Amniotic epithelial cell (primary cell): Measurements from ENCODE around the gene EFNA5.

Source experiments
- DNase-seq: peaks from one replicate; pipeline ENCODE4 v3.0.0-alpha.2; 2010; ENCODE audit warnings: low read depth

The EFNA5 gene

GRCh38 chr5:107484281-107484680 is 186.5 kb downstream of the EFNA5 start:
- peak; percentile 56 for DNase-seq

- no peak for DNase-seq
These were observed 187.3 kb downstream of the EFNA5 start for GRCh38 chr5:107483231-107484024.

GRCh38 chr5:107478068-107478641 is 192.6 kb downstream of the EFNA5 start:
- no peak for DNase-seq

- DNase-seq = no peak
These were observed 193.2 kb downstream of the EFNA5 start for GRCh38 chr5:107477492-107477891.

GRCh38 chr5:107476783-107477182 is 194.0 kb downstream of the EFNA5 start:
- peak; percentile 82 for DNase-seq

GRCh38 chr5:107474716-107475489 is 195.8 kb downstream of the EFNA5 start:
- DNase-seq = no peak

GRCh38 chr5:107474361-107474715 is 196.4 kb downstream of the EFNA5 start:
- DNase-seq = no peak

GRCh38 chr5:107472620-107473064 is 198.1 kb downstream of the EFNA5 start:
- no peak for DNase-seq

GRCh38 chr5:107470295-107470582 is 200.5 kb downstream of the EFNA5 start:
- no peak for DNase-seq

GRCh38 chr5:107469485-107470294 is 201.0 kb downstream of the EFNA5 start:
- peak; percentile 97 for DNase-seq

GRCh38 chr5:107469064-107469463 is 201.7 kb downstream of the EFNA5 start:
- DNase-seq = no peak

- peak; percentile 77 for DNase-seq
These were observed 202.5 kb downstream of the EFNA5 start for GRCh38 chr5:107468276-107468675.

- DNase-seq = no peak
These were observed 203.4 kb downstream of the EFNA5 start for GRCh38 chr5:107467137-107467932.

GRCh38 chr5:107466233-107466769 is 204.4 kb downstream of the EFNA5 start:
- DNase-seq = peak; percentile 99

- DNase-seq = no peak
These were observed 205.9 kb downstream of the EFNA5 start for GRCh38 chr5:107464876-107465275.

- DNase-seq = no peak
These were observed 206.3 kb downstream of the EFNA5 start for GRCh38 chr5:107464416-107464815.

- no peak for DNase-seq
These were observed 207.0 kb downstream of the EFNA5 start for GRCh38 chr5:107463731-107464130.

- DNase-seq = peak; percentile 41
These were observed 209.0 kb downstream of the EFNA5 start for GRCh38 chr5:107461770-107462169.

GRCh38 chr5:107460789-107461188 is 209.9 kb downstream of the EFNA5 start:
- no peak for DNase-seq

- DNase-seq = no peak
These were observed 211.1 kb downstream of the EFNA5 start for GRCh38 chr5:107459605-107460004.

GRCh38 chr5:107458322-107458721 is 212.4 kb downstream of the EFNA5 start:
- DNase-seq = no peak
